IgD-negative memory B cell (primary cell): ENCODE measurements around the gene ZNF562. TPM values are rescaled to one million over a fixed set of nuclear protein-coding genes. Genes with fewer than 3 reads are reported as not detected.
"Not testable (repeated sequence)": the region's sequence is repeated elsewhere in the genome, so short reads cannot be mapped to it uniquely, and the experiment has no call there.

Experiments
- H3K27ac Mint-ChIP-seq, 3 donors: one replicate each; pipeline ENCODE4 v1.8.0; 2020 to 2022; ENCODE audit warnings: mild to moderate bottlenecking in 3 of 3, mixed read lengths in 3 of 3, moderate library complexity in 1 of 3
- H3K27me3 Mint-ChIP-seq: one replicate; pipeline ENCODE4 v1.8.0; 2021; ENCODE audit warnings: mixed read lengths
- H3K36me3 Mint-ChIP-seq: one replicate; pipeline ENCODE4 v1.8.0; 2020; ENCODE audit warnings: mild to moderate bottlenecking, mixed read lengths
- H3K4me1 Mint-ChIP-seq, 3 donors: one replicate each; pipeline ENCODE4 v1.8.0; 2020 to 2022; ENCODE audit warnings: mixed read lengths in 3 of 3, mild to moderate bottlenecking in 1 of 3
- H3K4me3 Mint-ChIP-seq, 4 donors: one replicate each; pipeline ENCODE4 v1.8.0; 2020 to 2022; ENCODE audit warnings: mild to moderate bottlenecking in 4 of 4, mixed read lengths in 4 of 4, moderate library complexity in 3 of 4
- H3K9me3 Mint-ChIP-seq, 3 donors: one replicate each; pipeline ENCODE4 v1.8.0; 2020 to 2021; ENCODE audit warnings: mixed read lengths in 3 of 3, mild to moderate bottlenecking in 1 of 3
- polyA plus RNA-seq: library from polyadenylated mRNA; unstranded; fragments of 300-500 nt; fragmentation: Illumina TruSeq; gene quantifications from one replicate; pipeline ENCODE4 v1.2.3, GENCODE V29; 2021

ZNF562 gene
- polyA plus RNA-seq: 4.7 TPM

DNA sequence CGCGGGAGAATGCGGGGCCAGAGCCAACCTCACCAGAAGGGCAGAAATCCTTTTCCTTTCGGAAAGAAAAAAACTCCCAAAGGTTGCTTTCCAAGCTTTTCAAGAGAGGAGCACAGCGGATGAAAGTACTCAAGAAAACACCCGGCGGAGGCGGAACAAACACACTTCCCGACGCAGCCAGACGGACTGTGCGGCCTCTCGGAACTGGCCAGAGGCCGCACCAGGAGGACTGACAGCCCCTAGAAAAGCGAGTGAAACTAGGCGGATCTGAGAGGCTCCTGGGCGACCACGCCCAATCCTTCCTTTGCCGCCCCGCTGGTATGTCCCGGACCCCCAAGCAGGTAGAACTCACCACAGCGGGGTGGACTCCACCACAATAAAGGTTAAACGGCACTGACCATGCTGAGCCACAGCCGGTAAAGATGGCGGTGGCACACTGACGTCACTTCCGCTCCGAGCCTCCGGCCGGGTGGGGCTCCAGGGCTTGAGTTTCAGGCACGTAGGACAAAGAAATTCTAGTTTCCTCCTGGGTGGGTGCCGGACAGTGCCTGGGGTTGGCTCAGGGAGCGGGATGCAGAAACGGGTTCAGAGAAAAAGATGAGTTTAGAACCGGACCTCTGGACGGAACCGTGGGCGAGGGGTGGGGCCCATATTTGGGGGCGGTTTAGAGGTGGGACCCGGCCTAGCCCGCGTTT lies at the start of gene ZNF562:
ZNF562 (minus strand) TSS at position 438 of the 695 bp plus-strand sequence. CDS start 14,356 bp downstream, outside the sequence.
- H3K36me3 Mint-ChIP-seq: peaks cover 19% of the 10 kb centered on the region

DNA sequence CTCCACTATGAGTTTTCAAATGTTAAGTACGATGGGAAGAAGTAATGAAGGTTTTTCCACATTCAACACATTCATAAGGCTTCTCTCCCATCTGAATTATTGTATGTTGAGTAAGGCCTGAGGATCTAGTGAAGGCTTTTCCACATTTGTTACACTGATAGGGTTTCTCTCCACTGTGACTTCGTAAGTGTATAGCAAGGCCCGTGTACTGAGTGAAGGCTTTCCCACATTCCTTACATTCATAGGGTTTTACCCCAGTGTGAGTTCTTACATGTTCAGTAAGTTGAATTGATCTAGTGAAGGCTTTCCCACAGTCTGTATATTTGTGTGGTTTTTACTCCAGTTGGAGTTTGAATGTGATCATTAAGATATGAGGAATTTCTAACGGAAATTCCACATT lies 49.3 kb upstream of the ZNF562 start:
- Mint-ChIP-seq H3K27me3 (peaks cover 2% of the 10 kb centered on the region), H3K9me3 (peaks cover 4 to 32% (median 6%) of the 10 kb centered on the region in 3 donors), H3K36me3 (peaks cover 5% of the 10 kb centered on the region), H3K4me1 (peaks cover 0 to 9% (median 6%) of the 10 kb centered on the region in 3 donors), H3K4me3 (no peak overlapping the region), H3K27ac (no peak overlapping the region)

More for the DNA sequence above, at the start of gene ZNF562:
- Mint-ChIP-seq H3K4me3 (peak within 1 kb of the TSS; percentile 94 to 100 (median 98)), H3K27me3 (no peaks in the 10 kb centered on the region), H3K4me1 (peaks cover 14 to 19% (median 16%) of the 10 kb centered on the region in 3 donors), H3K27ac (peak within 1 kb of the TSS; percentile 93 to 100 (median 97)), H3K9me3 (peaks cover 10 to 21% (median 19%) of the 10 kb centered on the region in 3 donors)

GRCh38 chr19:9721861-9722260 lies 47.0 kb upstream of the ZNF562 start:
- H3K4me1 Mint-ChIP-seq: peaks cover 0 to 9% (median 6%) of the 10 kb centered on the region in 3 donors
- no peak overlapping the region for H3K27ac Mint-ChIP-seq
- peaks cover 4% of the 10 kb centered on the region for H3K27me3 Mint-ChIP-seq
- H3K9me3 Mint-ChIP-seq: peaks cover 6 to 36% (median 6%) of the 10 kb centered on the region in 3 donors
- H3K36me3 Mint-ChIP-seq: peaks cover 7% of the 10 kb centered on the region
- peak overlapping the region in 3 of 4 donors; percentile 60 to 88 (median 76) for H3K4me3 Mint-ChIP-seq

- Mint-ChIP-seq H3K27me3 (peaks cover 4% of the 10 kb centered on the region), H3K4me1 (peaks cover 0 to 9% (median 6%) of the 10 kb centered on the region in 3 donors), H3K4me3 (no peak overlapping the region), H3K27ac (no peak overlapping the region), H3K36me3 (peaks cover 7% of the 10 kb centered on the region), H3K9me3 (peaks cover 6 to 35% (median 6%) of the 10 kb centered on the region in 3 donors)
Observed at GRCh38 chr19:9720541-9720940, 45.6 kb upstream of the ZNF562 start.

DNA sequence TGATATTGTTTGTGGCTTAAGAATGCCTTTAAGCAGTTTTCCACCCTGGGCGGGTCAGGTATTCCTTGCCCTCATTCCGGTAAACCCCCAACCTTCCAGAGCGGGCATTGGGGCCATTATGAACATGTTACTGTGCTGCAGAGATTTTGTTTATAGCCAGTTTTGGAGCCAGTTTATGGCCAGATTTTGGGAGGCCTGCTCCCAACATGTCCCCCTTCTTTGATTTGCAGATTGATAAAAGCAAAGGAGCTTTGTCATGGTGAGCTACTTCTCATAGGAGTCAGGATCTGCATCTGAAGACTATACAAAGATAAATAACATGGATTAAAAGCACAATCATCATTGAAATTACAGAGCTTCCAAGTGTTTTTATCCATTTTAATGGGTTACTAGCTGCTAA lies 36.9 kb upstream of the ZNF562 start:
- H3K27ac Mint-ChIP-seq: no peak overlapping the region
- peaks cover 4% of the 10 kb centered on the region for H3K36me3 Mint-ChIP-seq
- peaks cover 10 to 48% (median 25%) of the 10 kb centered on the region in 3 donors for H3K9me3 Mint-ChIP-seq
- peaks cover 9% of the 10 kb centered on the region for H3K27me3 Mint-ChIP-seq
- H3K4me3 Mint-ChIP-seq: no peak overlapping the region
- no peaks in the 10 kb centered on the region for H3K4me1 Mint-ChIP-seq

DNA sequence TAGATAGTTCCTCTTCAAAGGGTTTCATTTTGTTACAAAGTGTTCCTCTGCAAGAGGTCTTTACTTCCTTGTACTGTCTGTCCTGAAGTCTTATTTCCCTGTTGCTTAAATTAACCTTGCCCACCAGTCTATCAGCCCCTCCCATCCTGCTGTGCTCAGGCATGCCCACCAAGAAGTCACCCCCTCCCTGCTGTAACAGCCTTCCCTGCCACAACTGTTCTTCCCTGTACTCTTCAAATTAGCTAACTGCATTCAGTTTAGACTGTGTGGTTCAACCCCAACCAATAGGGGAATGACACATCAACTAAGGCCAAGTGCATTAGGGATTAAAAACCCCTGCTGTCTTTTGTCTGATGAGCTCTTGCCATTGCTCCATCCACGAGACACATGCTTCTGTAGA lies 34.4 kb upstream of the ZNF562 start:
- Mint-ChIP-seq H3K27me3 (peaks cover 7% of the 10 kb centered on the region), H3K27ac (no peak overlapping the region), H3K4me1 (no peaks in the 10 kb centered on the region), H3K4me3 (no peak overlapping the region), H3K9me3 (peaks cover 8 to 43% (median 25%) of the 10 kb centered on the region in 3 donors), H3K36me3 (peaks cover 4% of the 10 kb centered on the region)

DNA sequence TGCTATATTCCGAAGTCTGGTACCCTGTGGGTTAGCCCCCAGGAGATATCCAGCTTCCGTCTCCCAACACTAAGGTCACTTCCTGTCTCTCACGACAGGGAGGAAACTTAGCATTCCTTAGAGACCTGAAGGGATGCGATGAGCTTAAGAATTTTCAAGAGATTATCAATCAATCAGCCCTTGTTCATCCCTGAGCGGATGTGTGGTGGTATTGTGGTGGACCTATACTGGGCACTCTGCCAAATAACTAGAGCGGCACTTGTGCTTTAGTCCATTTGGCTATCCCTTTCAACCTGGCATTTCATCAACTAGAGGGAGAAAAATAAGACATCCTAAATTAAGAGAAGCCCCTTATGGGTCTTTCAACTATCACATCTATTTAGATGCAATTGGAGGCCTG lies 30.9 kb upstream of the ZNF562 start:
- no peaks in the 10 kb centered on the region for H3K36me3 Mint-ChIP-seq
- H3K9me3 Mint-ChIP-seq: peaks cover 6 to 16% (median 13%) of the 10 kb centered on the region in 3 donors
- H3K27me3 Mint-ChIP-seq: peaks cover 3% of the 10 kb centered on the region
- H3K4me1 Mint-ChIP-seq: no peaks in the 10 kb centered on the region
- H3K4me3 Mint-ChIP-seq: no peak overlapping the region
- no peak overlapping the region for H3K27ac Mint-ChIP-seq

GRCh38 chr19:9702186-9702585 lies 27.3 kb upstream of the ZNF562 start:
- Mint-ChIP-seq H3K9me3 (peaks cover 5 to 19% (median 11%) of the 10 kb centered on the region in 3 donors), H3K36me3 (peaks cover 2% of the 10 kb centered on the region), H3K27ac (peak overlapping the region in 1 of 3 donors; percentile 31), H3K4me1 (no peaks in the 10 kb centered on the region), H3K4me3 (no peak overlapping the region), H3K27me3 (no peaks in the 10 kb centered on the region)

DNA sequence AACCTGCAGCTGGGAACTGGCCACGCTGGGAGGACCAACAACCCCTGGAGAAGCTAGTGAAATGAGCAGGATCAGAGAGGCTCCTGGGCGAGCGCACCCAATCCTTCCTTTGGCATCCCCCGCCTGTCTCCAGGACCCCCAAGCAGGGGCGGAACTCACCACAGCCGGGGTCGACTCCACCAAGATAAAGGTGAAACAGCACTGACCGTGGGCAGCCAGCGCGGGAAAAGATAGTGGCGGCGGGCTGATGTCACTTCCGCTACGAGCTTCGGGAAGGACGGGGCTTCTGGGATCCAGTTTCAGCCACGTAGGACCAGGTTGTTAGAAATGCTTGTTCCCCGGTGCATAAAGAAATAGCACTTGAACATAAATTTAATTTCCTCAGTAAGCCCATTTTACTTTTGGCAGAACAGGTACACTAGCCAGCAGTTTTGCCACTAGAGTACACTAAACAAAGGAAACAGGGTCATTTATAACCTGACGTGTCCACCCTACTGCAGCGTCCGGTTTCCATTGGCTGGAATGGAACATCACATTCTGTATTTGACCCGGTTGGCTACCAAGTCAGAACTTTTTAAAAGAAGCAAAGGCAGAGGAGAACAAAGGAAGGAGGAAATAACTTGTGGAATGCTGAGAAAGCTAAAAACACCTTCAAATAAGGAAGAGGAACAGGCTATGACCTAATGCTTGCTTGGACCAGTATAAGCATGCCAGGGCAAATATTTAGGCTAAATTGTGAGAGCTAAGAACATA lies 25.5 kb upstream of the ZNF562 start:
- H3K4me3 Mint-ChIP-seq: peak overlapping the region in 1 of 4 donors; percentile 30
- H3K27ac Mint-ChIP-seq: no peak overlapping the region
- peaks cover 2% of the 10 kb centered on the region for H3K36me3 Mint-ChIP-seq
- no peaks in the 10 kb centered on the region for H3K4me1 Mint-ChIP-seq
- H3K9me3 Mint-ChIP-seq: peaks cover 5 to 22% (median 11%) of the 10 kb centered on the region in 3 donors
- no peaks in the 10 kb centered on the region for H3K27me3 Mint-ChIP-seq

- not testable (repeated sequence) for H3K27me3 Mint-ChIP-seq, H3K4me3 Mint-ChIP-seq
- H3K9me3 Mint-ChIP-seq: peaks cover 4 to 31% (median 11%) of the 10 kb centered on the region in 3 donors
Observed at GRCh38 chr19:9690301-9690700, 15.4 kb upstream of the ZNF562 start.

GRCh38 chr19:9679996-9680395 lies 5.1 kb upstream of the ZNF562 start:
- H3K27me3 Mint-ChIP-seq, H3K36me3 Mint-ChIP-seq, H3K4me1 Mint-ChIP-seq, H3K4me3 Mint-ChIP-seq, H3K9me3 Mint-ChIP-seq, H3K27ac Mint-ChIP-seq: not testable (repeated sequence)

More at GRCh38 chr19:9690301-9690700, 15.4 kb upstream of the ZNF562 start:
- H3K27ac Mint-ChIP-seq, H3K4me1 Mint-ChIP-seq, H3K36me3 Mint-ChIP-seq: not testable (repeated sequence)

DNA sequence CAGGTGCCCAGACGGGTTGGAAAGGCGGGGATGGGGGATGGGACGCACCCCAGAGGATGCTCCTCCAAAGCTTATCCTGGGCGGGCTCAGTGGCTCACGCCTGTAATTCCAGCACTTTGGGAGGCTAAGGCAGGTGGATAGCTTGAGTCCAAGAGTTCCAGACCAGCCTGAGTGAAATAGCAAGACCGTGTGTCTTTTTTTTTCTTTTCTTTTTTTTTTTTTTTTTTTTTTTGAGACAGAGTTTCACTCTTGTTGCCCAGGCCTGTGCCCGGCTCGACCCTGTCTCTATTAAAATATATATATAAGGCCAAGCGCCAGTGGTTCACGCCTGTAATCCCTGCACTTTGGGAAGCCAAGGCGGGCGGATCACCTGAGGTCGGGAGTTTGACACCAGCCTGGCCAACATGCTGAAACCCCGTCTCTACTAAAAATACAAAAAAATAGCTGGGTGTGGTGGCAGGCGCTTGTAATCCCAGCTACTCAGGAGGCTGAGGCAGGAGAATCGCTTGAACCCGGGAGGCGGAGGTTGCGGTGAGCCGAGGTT lies 530 bp upstream of the ZNF562 start:
- Mint-ChIP-seq H3K27ac (peak overlapping the region; percentile 93 to 100 (median 97)), H3K4me3 (peak overlapping the region; percentile 94 to 100 (median 98)), H3K9me3 (peaks cover 9 to 17% (median 17%) of the 10 kb centered on the region in 3 donors), H3K4me1 (peaks cover 12 to 14% (median 13%) of the 10 kb centered on the region in 3 donors), H3K36me3 (peaks cover 13% of the 10 kb centered on the region)
- H3K27me3 Mint-ChIP-seq: not testable (repeated sequence)

DNA sequence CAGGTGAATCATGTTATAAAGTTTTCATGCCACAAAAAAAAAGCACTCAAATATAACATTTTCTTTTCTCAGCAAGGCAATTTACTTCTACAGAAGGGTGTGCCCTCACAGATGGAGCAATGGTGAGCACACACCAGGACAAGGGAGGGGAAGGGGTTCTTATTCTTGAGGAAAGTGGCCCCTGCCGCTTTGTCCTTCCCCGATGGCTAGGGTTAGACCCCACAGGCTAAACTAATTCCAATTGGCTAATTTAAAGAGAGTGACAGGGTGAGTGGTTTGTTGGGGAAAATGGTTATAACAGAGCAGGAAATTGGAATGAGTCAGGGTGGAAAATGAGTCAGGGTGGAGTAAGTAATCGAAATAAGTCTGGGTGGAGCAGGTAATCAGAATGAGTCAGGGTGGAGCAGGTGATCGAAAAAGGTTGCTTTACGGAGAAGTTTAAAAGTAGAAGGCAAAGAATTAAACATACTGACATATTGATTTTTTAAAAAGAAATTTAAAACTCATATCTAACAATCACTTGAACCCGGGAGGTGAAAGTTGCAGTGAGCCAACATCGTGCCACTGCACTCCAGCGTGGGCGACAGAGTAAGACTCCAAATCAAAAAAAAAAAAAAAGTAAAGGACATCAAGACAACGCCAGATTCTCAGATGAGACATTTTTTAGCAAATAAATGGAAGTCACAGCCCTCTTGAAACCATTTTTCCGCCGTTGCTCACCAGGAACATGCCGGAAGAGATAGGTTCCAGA lies 813 bp downstream of the ZNF562 start:
- Mint-ChIP-seq H3K27me3 (no peaks in the 10 kb centered on the region), H3K4me1 (peaks cover 14 to 21% (median 19%) of the 10 kb centered on the region in 3 donors), H3K9me3 (peaks cover 10 to 24% (median 19%) of the 10 kb centered on the region in 3 donors), H3K4me3 (peak overlapping the region; percentile 94 to 100 (median 98)), H3K27ac (peak overlapping the region; percentile 93 to 100 (median 97)), H3K36me3 (peaks cover 21% of the 10 kb centered on the region)

- Mint-ChIP-seq H3K36me3 (peaks cover 24% of the 10 kb centered on the region), H3K9me3 (peaks cover 10 to 32% (median 19%) of the 10 kb centered on the region in 3 donors)
Observed at GRCh38 chr19:9672893-9673292, 2.0 kb downstream of the ZNF562 start.

More at GRCh38 chr19:9672893-9673292, 2.0 kb downstream of the ZNF562 start:
- Mint-ChIP-seq H3K27ac (no peak overlapping the region), H3K4me1 (peaks cover 17 to 29% (median 26%) of the 10 kb centered on the region in 3 donors), H3K4me3 (peak overlapping the region; percentile 48 to 100 (median 74)), H3K27me3 (no peaks in the 10 kb centered on the region)
